Activated CD4-positive, alpha-beta T cell treated with anti-CD3 and anti-CD28 coated beads for 1 hour (primary cell): ENCODE measurements around the gene SLIT3.

ENCODE experiments used
- DNase-seq: peaks from one replicate; pipeline ENCODE4 v3.0.0-alpha.2; 2020

Gene SLIT3

GRCh38 chr5:169298193-169298592, 2.7 kb downstream of the SLIT3 start:
- no peak for DNase-seq

- no peak for DNase-seq
These were observed 4.4 kb downstream of the SLIT3 start for GRCh38 chr5:169296419-169297143.

- no peak for DNase-seq
These were observed 5.6 kb downstream of the SLIT3 start for GRCh38 chr5:169295306-169295705.

- DNase-seq: no peak
These were observed 6.3 kb downstream of the SLIT3 start for GRCh38 chr5:169294621-169295020.

GRCh38 chr5:169291877-169292276, 9.1 kb downstream of the SLIT3 start:
- no peak for DNase-seq

GRCh38 chr5:169290895-169291294, 10.0 kb downstream of the SLIT3 start:
- no peak for DNase-seq

- DNase-seq: no peak
These were observed 11.4 kb downstream of the SLIT3 start for GRCh38 chr5:169289520-169289919.

- no peak for DNase-seq
These were observed 12.6 kb downstream of the SLIT3 start for GRCh38 chr5:169288066-169288930.

- DNase-seq: no peak
These were observed 13.4 kb downstream of the SLIT3 start for GRCh38 chr5:169287529-169287928.

- no peak for DNase-seq
These were observed 14.2 kb downstream of the SLIT3 start for GRCh38 chr5:169286572-169287300.

- DNase-seq: no peak
These were observed 17.1 kb downstream of the SLIT3 start for GRCh38 chr5:169283887-169284286.

GRCh38 chr5:169281625-169282024, 19.3 kb downstream of the SLIT3 start:
- no peak for DNase-seq

- no peak for DNase-seq
These were observed 20.2 kb downstream of the SLIT3 start for GRCh38 chr5:169280696-169281095.

- no peak for DNase-seq
These were observed 20.7 kb downstream of the SLIT3 start for GRCh38 chr5:169280286-169280685.

- DNase-seq: no peak
These were observed 21.8 kb downstream of the SLIT3 start for GRCh38 chr5:169279125-169279524.

- no peak for DNase-seq
These were observed 27.1 kb downstream of the SLIT3 start for GRCh38 chr5:169273881-169274280.

- DNase-seq: no peak
These were observed 27.5 kb downstream of the SLIT3 start for GRCh38 chr5:169273451-169273850.

- DNase-seq: no peak
These were observed 28.1 kb downstream of the SLIT3 start for GRCh38 chr5:169272731-169273427.

GRCh38 chr5:169272111-169272510, 28.8 kb downstream of the SLIT3 start:
- no peak for DNase-seq

- DNase-seq: no peak
These were observed 30.1 kb downstream of the SLIT3 start for GRCh38 chr5:169270827-169271226.

GRCh38 chr5:169268019-169268418, 32.9 kb downstream of the SLIT3 start:
- DNase-seq: no peak

- no peak for DNase-seq
These were observed 35.1 kb downstream of the SLIT3 start for GRCh38 chr5:169265888-169266287.

GRCh38 chr5:169263591-169263990, 37.3 kb downstream of the SLIT3 start:
- no peak for DNase-seq
